Type B pancreatic cell (in vitro differentiated cells): Measurements from ENCODE around the gene TNFRSF6B. TPM values are rescaled to one million over a fixed set of nuclear protein-coding genes. Genes with fewer than 3 reads are reported as not detected.
A peak's percentile ranks its signal among the peaks of the same experiment; 100 is the strongest.

Experiments used
- DNase-seq: peaks from one replicate; pipeline ENCODE4 v3.0.0; 2021; ENCODE audit warnings: mixed read lengths; ENCODE audit not compliant: unreplicated experiment; ENCODE audit errors: extremely low spot score
- H3K27ac Mint-ChIP-seq: 2 replicates; pipeline ENCODE4 v1.8.0; 2021; ENCODE audit warnings: mild to moderate bottlenecking, mixed read lengths
- H3K27me3 Mint-ChIP-seq: 2 replicates; pipeline ENCODE4 v1.8.0; 2021; ENCODE audit warnings: mixed read lengths
- H3K36me3 Mint-ChIP-seq: 2 replicates; pipeline ENCODE4 v1.8.0; 2021; ENCODE audit warnings: mixed read lengths
- H3K4me1 Mint-ChIP-seq: one replicate; pipeline ENCODE4 v1.8.0; 2021; ENCODE audit warnings: mixed read lengths; ENCODE audit not compliant: unreplicated experiment
- H3K4me3 Mint-ChIP-seq: 2 replicates; pipeline ENCODE4 v1.8.0; 2021; ENCODE audit warnings: mild to moderate bottlenecking, mixed read lengths
- H3K9me3 Mint-ChIP-seq: 2 replicates; pipeline ENCODE4 v1.8.0; 2021; ENCODE audit warnings: mixed read lengths
- total RNA-seq: library from RNA; stranded (reverse); gene quantifications from 2 replicates; pipeline ENCODE4 v1.2.1, GENCODE V29; 2021; ENCODE audit warnings: low replicate concordance
- TF ChIP-seq, protein P1 (sequence below): fragments of 200-600 bp; sonication (generic); conservative IDR thresholded peaks from 2 replicates; pipeline ENCODE4 v1.5.0; 2021; ENCODE audit warnings: antibody characterized with exemption, mild to moderate bottlenecking

TNFRSF6B gene
- total RNA-seq, 1 donor from 2014 or later: not detected

DNA sequence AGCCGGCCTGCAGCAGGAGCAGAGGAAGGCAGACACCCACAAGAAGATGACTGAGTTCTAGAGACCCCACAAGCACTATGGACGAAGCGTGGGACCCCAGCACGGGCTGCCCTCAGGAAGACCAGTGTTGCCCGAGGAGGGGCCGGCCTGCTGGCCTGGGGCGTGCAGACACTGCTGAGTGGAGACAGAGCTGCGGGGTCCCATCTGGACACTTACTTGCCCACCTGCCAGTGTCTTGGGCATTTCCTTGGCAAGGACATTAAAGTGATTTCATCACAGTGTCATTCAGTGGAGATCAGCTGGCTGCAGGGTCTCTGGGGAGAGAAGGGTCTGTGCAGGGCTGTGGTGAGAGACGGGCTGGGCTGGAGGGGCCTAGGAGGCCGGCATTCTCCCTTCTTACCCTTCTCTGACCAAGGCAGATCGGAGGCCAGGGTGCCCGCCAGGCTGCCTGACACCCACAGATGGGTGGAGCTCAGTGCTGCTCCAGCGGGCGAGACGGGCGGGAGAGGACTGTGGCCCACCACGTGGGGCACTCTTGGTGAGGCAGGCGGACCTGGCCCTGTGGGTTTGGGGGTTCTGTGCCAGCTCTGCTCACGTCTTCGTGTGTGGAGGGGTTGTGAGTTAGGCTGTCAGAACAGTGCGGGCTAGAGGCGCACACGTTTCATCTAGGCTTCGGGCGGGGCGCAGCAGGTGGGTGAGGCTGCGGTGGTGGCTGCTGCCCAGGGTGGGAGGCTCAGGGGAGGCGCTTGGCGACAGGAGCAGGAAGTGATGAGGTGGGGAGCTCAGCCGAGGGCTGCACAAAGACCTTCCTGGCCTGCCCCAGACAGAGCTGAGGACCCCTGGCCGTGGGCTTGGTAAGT is 39.6 kb downstream of the TNFRSF6B start, which contains the start of gene LIME1:
LIME1 (plus strand) TSS at position 806 of the 860 bp plus-strand sequence. CDS start 886 bp downstream, outside the sequence.
- Mint-ChIP-seq H3K27me3 (peaks cover 3% of the 10 kb centered on the region), H3K9me3 (no peaks in the 10 kb centered on the region), H3K4me3 (peak within 1 kb of the TSS; percentile 54), H3K27ac (peak within 1 kb of the TSS; percentile 26), H3K4me1 (no peaks in the 10 kb centered on the region), H3K36me3 (peaks cover 4% of the 10 kb centered on the region)
- DNase-seq: no peak
- TF ChIP-seq, protein P1, sequence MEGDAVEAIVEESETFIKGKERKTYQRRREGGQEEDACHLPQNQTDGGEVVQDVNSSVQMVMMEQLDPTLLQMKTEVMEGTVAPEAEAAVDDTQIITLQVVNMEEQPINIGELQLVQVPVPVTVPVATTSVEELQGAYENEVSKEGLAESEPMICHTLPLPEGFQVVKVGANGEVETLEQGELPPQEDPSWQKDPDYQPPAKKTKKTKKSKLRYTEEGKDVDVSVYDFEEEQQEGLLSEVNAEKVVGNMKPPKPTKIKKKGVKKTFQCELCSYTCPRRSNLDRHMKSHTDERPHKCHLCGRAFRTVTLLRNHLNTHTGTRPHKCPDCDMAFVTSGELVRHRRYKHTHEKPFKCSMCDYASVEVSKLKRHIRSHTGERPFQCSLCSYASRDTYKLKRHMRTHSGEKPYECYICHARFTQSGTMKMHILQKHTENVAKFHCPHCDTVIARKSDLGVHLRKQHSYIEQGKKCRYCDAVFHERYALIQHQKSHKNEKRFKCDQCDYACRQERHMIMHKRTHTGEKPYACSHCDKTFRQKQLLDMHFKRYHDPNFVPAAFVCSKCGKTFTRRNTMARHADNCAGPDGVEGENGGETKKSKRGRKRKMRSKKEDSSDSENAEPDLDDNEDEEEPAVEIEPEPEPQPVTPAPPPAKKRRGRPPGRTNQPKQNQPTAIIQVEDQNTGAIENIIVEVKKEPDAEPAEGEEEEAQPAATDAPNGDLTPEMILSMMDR: no peak

DNA sequence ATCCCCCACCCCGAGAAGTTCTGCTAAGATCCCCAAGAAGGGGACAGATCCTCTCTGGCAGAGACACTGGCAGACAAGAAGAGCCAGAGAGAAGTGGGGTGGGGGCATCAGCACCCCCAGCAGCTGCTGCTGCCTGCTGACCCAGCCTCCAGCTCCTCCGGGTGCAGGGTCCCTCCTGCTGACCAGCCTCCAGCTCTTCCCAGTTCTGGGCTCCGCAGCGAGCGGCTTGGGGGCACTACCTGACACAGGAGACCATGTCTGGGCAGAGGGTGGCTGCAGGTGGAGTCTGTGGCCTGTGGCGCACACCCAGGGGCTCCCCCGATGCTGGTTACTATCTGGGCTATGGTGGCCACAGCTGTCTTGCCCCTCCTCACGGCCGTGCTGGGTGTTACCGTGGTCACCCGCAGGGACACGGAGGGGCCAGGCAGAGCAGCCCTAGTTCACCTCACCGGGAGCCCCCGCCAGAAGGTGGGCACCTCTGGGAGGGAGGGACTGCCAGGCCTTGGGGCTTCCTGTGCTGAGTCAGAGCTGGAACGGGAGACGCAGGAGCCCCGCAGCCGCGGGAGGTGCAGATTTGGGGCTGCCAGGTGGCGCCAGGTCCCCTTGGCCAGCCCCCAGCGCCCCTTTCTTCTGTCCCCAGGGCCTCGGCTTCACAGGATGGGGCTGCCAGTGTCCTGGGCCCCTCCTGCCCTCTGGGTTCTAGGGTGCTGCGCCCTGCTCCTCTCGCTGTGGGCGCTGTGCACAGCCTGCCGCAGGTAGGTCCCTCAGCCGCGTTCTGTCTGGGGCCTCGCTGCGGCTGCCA is 40.6 kb downstream of the TNFRSF6B start:
- no peaks in the 10 kb centered on the region for H3K9me3 Mint-ChIP-seq

DNA sequence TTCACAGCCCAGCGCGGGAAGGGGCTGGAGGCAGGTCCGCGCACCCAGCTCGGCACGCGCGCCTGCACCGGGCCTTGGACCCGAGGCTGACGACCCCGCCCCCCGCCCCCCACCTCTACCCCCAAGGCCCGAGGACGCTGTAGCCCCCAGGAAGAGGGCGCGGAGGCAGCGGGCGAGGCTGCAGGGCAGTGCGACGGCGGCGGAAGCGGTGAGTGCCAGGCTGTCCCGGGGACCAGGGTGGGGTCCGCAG is 41.2 kb downstream of the TNFRSF6B start:
- no peak overlapping the region for H3K4me3 Mint-ChIP-seq
- DNase-seq: no peak
- H3K9me3 Mint-ChIP-seq: no peaks in the 10 kb centered on the region
- no peaks in the 10 kb centered on the region for H3K4me1 Mint-ChIP-seq
- peaks cover 4% of the 10 kb centered on the region for H3K36me3 Mint-ChIP-seq
- H3K27ac Mint-ChIP-seq: no peak overlapping the region
- TF ChIP-seq, protein P1: no peak
- peaks cover 3% of the 10 kb centered on the region for H3K27me3 Mint-ChIP-seq

More for the DNA sequence above, 40.6 kb downstream of the TNFRSF6B start:
- Mint-ChIP-seq H3K27ac (no peak overlapping the region), H3K27me3 (peaks cover 3% of the 10 kb centered on the region), H3K4me3 (no peak overlapping the region), H3K36me3 (peaks cover 4% of the 10 kb centered on the region), H3K4me1 (no peaks in the 10 kb centered on the region)
- no peak for DNase-seq
- TF ChIP-seq, protein P1: no peak

- peak overlapping the region; percentile 34 for H3K4me3 Mint-ChIP-seq
- no peaks in the 10 kb centered on the region for H3K9me3 Mint-ChIP-seq
- no peak for DNase-seq
- TF ChIP-seq, protein P1: no peak
- H3K27ac Mint-ChIP-seq: no peak overlapping the region
- no peaks in the 10 kb centered on the region for H3K4me1 Mint-ChIP-seq
- peaks cover 3% of the 10 kb centered on the region for H3K27me3 Mint-ChIP-seq
- peaks cover 4% of the 10 kb centered on the region for H3K36me3 Mint-ChIP-seq
These were observed 41.7 kb downstream of the TNFRSF6B start for GRCh38 chr20:63737945-63738686.

GRCh38 chr20:63738687-63739129 is 42.3 kb downstream of the TNFRSF6B start:
- TF ChIP-seq, protein P1: no peak
- DNase-seq: peak; percentile 71
- Mint-ChIP-seq H3K9me3 (no peaks in the 10 kb centered on the region), H3K4me3 (no peak overlapping the region), H3K36me3 (peaks cover 4% of the 10 kb centered on the region), H3K27me3 (peaks cover 3% of the 10 kb centered on the region), H3K27ac (no peak overlapping the region), H3K4me1 (no peaks in the 10 kb centered on the region)
